Activated CD4-positive, alpha-beta memory T cell treated with anti-CD3 and anti-CD28 coated beads, Interleukin-2, amount 10 ng/mL, durations not matched to agents 7 days and 5 days (primary cell): ENCODE data around the gene DNM3. TPM values are rescaled to one million over a fixed set of nuclear protein-coding genes. Genes with fewer than 3 reads are reported as not detected.

ENCODE experiments used
- CTCF ChIA-PET: fragments of 350-600 bp; sonication (Branson Sonifier 250); formaldehyde crosslinking; loops from one replicate; lab custom pipeline; 2021; ENCODE audit warnings: antibody characterized with exemption, inconsistent platforms; lab: Charles Lee
- POLR2A ChIA-PET: fragments of 350-600 bp; sonication (Branson Sonifier 250); formaldehyde crosslinking; loops from one replicate; lab custom pipeline; 2021; ENCODE audit warnings: antibody characterized with exemption; lab: Charles Lee
- DNase-seq: peaks from one replicate; pipeline ENCODE4 v3.0.0-alpha.2; 2020
- H3K27ac Mint-ChIP-seq: one replicate; pipeline ENCODE4 v1.8.0; 2021; ENCODE audit warnings: mild to moderate bottlenecking, mixed read lengths
- H3K27me3 Mint-ChIP-seq: one replicate; pipeline ENCODE4 v1.8.0; 2021; ENCODE audit warnings: mixed read lengths
- H3K36me3 Mint-ChIP-seq: one replicate; pipeline ENCODE4 v1.8.0; 2021; ENCODE audit warnings: low read depth, mixed read lengths
- H3K4me1 Mint-ChIP-seq: one replicate; pipeline ENCODE4 v1.8.0; 2021; ENCODE audit warnings: mixed read lengths
- H3K4me3 Mint-ChIP-seq: one replicate; pipeline ENCODE4 v1.8.0; 2021; ENCODE audit warnings: mild to moderate bottlenecking, mixed read lengths
- H3K9me3 Mint-ChIP-seq: one replicate; pipeline ENCODE4 v1.8.0; 2021; ENCODE audit warnings: mixed read lengths
- total RNA-seq, 2 experiments: library from RNA; stranded (reverse); gene quantifications; one replicate each; pipeline ENCODE4 v1.2.3, GENCODE V29; 2021

The DNM3 gene
- total RNA-seq, 2 experiments from 2014 or later = 2.0 to 2.2 TPM

- Mint-ChIP-seq H3K4me3 (peak overlapping the region; percentile 44), H3K36me3 (peaks cover 8% of the 10 kb centered on the region), H3K9me3 (no peaks in the 10 kb centered on the region), H3K27ac (peak overlapping the region; percentile 69), H3K27me3 (no peaks in the 10 kb centered on the region), H3K4me1 (peaks cover 49% of the 10 kb centered on the region)
- ChIA-PET CTCF (interaction anchor here (0.7 to 1.7 kb wide), 4 partner anchors 90 to 180 kb away, joined by 3 read pairs; no protein-coding TSS in a partner anchor), POLR2A (interaction anchor here (0.7 to 1.7 kb wide), 5 partner anchors 16 to 262 kb away, joined by 3 to 4 read pairs (median 4); partner anchors contain the start of gene SUCO)
- DNase-seq = no peak
Observed at GRCh38 chr1:172270605-172271004, 429.3 kb downstream of the DNM3 start.

- DNase-seq = no peak
- POLR2A ChIA-PET = interaction anchor here (1.0 to 1.7 kb wide), 3 partner anchors 71 to 261 kb away, joined by 3 to 4 read pairs (median 3); partner anchors contain the start of gene SUCO
- H3K9me3 Mint-ChIP-seq = no peaks in the 10 kb centered on the region
- CTCF ChIA-PET = no interaction called here
- H3K4me3 Mint-ChIP-seq = no peak overlapping the region
- no peaks in the 10 kb centered on the region for H3K27me3 Mint-ChIP-seq
- H3K27ac Mint-ChIP-seq = peak overlapping the region; percentile 32
- H3K4me1 Mint-ChIP-seq = peaks cover 45% of the 10 kb centered on the region
- H3K36me3 Mint-ChIP-seq = peaks cover 8% of the 10 kb centered on the region
Observed at GRCh38 chr1:172272087-172272486, 430.8 kb downstream of the DNM3 start.

- Mint-ChIP-seq H3K27ac (peak overlapping the region; percentile 64), H3K27me3 (no peaks in the 10 kb centered on the region), H3K4me1 (peaks cover 44% of the 10 kb centered on the region), H3K36me3 (peaks cover 5% of the 10 kb centered on the region), H3K4me3 (peak overlapping the region; percentile 21), H3K9me3 (no peaks in the 10 kb centered on the region)
- no peak for DNase-seq
- CTCF ChIA-PET = interaction anchor here (1.3 kb wide), 1 partner anchor 85 kb away, joined by 3 read pairs; no protein-coding TSS in a partner anchor
- POLR2A ChIA-PET = interaction anchor here (0.7 kb wide), 1 partner anchor 19 kb away, joined by 3 read pairs; no protein-coding TSS in a partner anchor
Observed at GRCh38 chr1:172273647-172274396, 432.5 kb downstream of the DNM3 start.

GRCh38 chr1:172275478-172275877 lies 434.2 kb downstream of the DNM3 start:
- Mint-ChIP-seq H3K27ac (no peak overlapping the region), H3K36me3 (peaks cover 8% of the 10 kb centered on the region), H3K9me3 (no peaks in the 10 kb centered on the region), H3K4me1 (peaks cover 29% of the 10 kb centered on the region), H3K27me3 (no peaks in the 10 kb centered on the region), H3K4me3 (no peak overlapping the region)
- CTCF ChIA-PET = no interaction called here
- DNase-seq = no peak
- POLR2A ChIA-PET = no interaction called here

GRCh38 chr1:172276120-172276818 lies 435.0 kb downstream of the DNM3 start:
- Mint-ChIP-seq H3K9me3 (no peaks in the 10 kb centered on the region), H3K36me3 (peaks cover 12% of the 10 kb centered on the region), H3K27ac (no peak overlapping the region), H3K27me3 (no peaks in the 10 kb centered on the region), H3K4me1 (peaks cover 22% of the 10 kb centered on the region), H3K4me3 (no peak overlapping the region)
- DNase-seq = no peak
- ChIA-PET CTCF (interaction anchor here (0.8 kb wide), 1 partner anchor 32 kb away, joined by 3 read pairs; no protein-coding TSS in a partner anchor), POLR2A (no interaction called here)

- CTCF ChIA-PET = no interaction called here
- Mint-ChIP-seq H3K27me3 (no peaks in the 10 kb centered on the region), H3K4me3 (no peak overlapping the region), H3K4me1 (peaks cover 16% of the 10 kb centered on the region), H3K9me3 (no peaks in the 10 kb centered on the region), H3K27ac (no peak overlapping the region), H3K36me3 (peaks cover 12% of the 10 kb centered on the region)
- POLR2A ChIA-PET = no interaction called here
- DNase-seq = no peak
Observed at GRCh38 chr1:172277275-172277674, 436.0 kb downstream of the DNM3 start.

GRCh38 chr1:172277989-172278388 lies 436.7 kb downstream of the DNM3 start:
- Mint-ChIP-seq H3K4me1 (peaks cover 14% of the 10 kb centered on the region), H3K27me3 (no peaks in the 10 kb centered on the region), H3K36me3 (peaks cover 12% of the 10 kb centered on the region), H3K4me3 (no peak overlapping the region), H3K9me3 (no peaks in the 10 kb centered on the region), H3K27ac (no peak overlapping the region)
- ChIA-PET CTCF (no interaction called here), POLR2A (no interaction called here)
- no peak for DNase-seq

- H3K27me3 Mint-ChIP-seq = no peaks in the 10 kb centered on the region
- peaks cover 12% of the 10 kb centered on the region for H3K36me3 Mint-ChIP-seq
- no peak overlapping the region for H3K4me3 Mint-ChIP-seq
- peaks cover 10% of the 10 kb centered on the region for H3K4me1 Mint-ChIP-seq
- CTCF ChIA-PET = no interaction called here
- POLR2A ChIA-PET = no interaction called here
- no peak for DNase-seq
- no peak overlapping the region for H3K27ac Mint-ChIP-seq
- H3K9me3 Mint-ChIP-seq = no peaks in the 10 kb centered on the region
Observed at GRCh38 chr1:172278478-172278877, 437.2 kb downstream of the DNM3 start.

GRCh38 chr1:172279939-172280636 lies 438.8 kb downstream of the DNM3 start:
- no peaks in the 10 kb centered on the region for H3K4me1 Mint-ChIP-seq
- H3K27me3 Mint-ChIP-seq = no peaks in the 10 kb centered on the region

GRCh38 chr1:172283766-172284165 lies 442.5 kb downstream of the DNM3 start:
- Mint-ChIP-seq H3K4me3 (no peak overlapping the region), H3K27me3 (no peaks in the 10 kb centered on the region), H3K9me3 (no peaks in the 10 kb centered on the region), H3K36me3 (peaks cover 7% of the 10 kb centered on the region), H3K27ac (no peak overlapping the region), H3K4me1 (peaks cover 5% of the 10 kb centered on the region)
- CTCF ChIA-PET = no interaction called here
- POLR2A ChIA-PET = no interaction called here
- no peak for DNase-seq

More at GRCh38 chr1:172279939-172280636, 438.8 kb downstream of the DNM3 start:
- Mint-ChIP-seq H3K27ac (no peak overlapping the region), H3K9me3 (no peaks in the 10 kb centered on the region), H3K4me3 (no peak overlapping the region), H3K36me3 (peaks cover 7% of the 10 kb centered on the region)
- POLR2A ChIA-PET = no interaction called here
- CTCF ChIA-PET = interaction anchor here (0.6 kb wide), 1 partner anchor 12 kb away, joined by 3 read pairs; no protein-coding TSS in a partner anchor
- DNase-seq = no peak

- no peaks in the 10 kb centered on the region for H3K27me3 Mint-ChIP-seq
Observed at GRCh38 chr1:172286629-172287076, 445.4 kb downstream of the DNM3 start.

GRCh38 chr1:172287208-172287607 lies 445.9 kb downstream of the DNM3 start:
- Mint-ChIP-seq H3K36me3 (no peaks in the 10 kb centered on the region), H3K4me3 (no peak overlapping the region), H3K9me3 (no peaks in the 10 kb centered on the region), H3K27ac (no peak overlapping the region), H3K4me1 (peaks cover 5% of the 10 kb centered on the region), H3K27me3 (no peaks in the 10 kb centered on the region)
- DNase-seq = no peak
- POLR2A ChIA-PET = no interaction called here
- CTCF ChIA-PET = interaction anchor here (0.6 kb wide), 1 partner anchor 354 kb away, joined by 3 read pairs; no protein-coding TSS in a partner anchor

More at GRCh38 chr1:172286629-172287076, 445.4 kb downstream of the DNM3 start:
- H3K4me3 Mint-ChIP-seq = no peak overlapping the region
- CTCF ChIA-PET = interaction anchor here (0.6 kb wide), 1 partner anchor 354 kb away, joined by 3 read pairs; no protein-coding TSS in a partner anchor
- DNase-seq = no peak
- no peaks in the 10 kb centered on the region for H3K36me3 Mint-ChIP-seq
- POLR2A ChIA-PET = no interaction called here
- H3K27ac Mint-ChIP-seq = no peak overlapping the region
- no peaks in the 10 kb centered on the region for H3K9me3 Mint-ChIP-seq
- peaks cover 5% of the 10 kb centered on the region for H3K4me1 Mint-ChIP-seq
